ENCODE measurements around the gene PROZ. TPM values are rescaled to one million over a fixed set of nuclear protein-coding genes. Genes with fewer than 3 reads are reported as not detected.

The PROZ gene
- total RNA-seq, 2 experiments from 2014 or later: not detected

DNA sequence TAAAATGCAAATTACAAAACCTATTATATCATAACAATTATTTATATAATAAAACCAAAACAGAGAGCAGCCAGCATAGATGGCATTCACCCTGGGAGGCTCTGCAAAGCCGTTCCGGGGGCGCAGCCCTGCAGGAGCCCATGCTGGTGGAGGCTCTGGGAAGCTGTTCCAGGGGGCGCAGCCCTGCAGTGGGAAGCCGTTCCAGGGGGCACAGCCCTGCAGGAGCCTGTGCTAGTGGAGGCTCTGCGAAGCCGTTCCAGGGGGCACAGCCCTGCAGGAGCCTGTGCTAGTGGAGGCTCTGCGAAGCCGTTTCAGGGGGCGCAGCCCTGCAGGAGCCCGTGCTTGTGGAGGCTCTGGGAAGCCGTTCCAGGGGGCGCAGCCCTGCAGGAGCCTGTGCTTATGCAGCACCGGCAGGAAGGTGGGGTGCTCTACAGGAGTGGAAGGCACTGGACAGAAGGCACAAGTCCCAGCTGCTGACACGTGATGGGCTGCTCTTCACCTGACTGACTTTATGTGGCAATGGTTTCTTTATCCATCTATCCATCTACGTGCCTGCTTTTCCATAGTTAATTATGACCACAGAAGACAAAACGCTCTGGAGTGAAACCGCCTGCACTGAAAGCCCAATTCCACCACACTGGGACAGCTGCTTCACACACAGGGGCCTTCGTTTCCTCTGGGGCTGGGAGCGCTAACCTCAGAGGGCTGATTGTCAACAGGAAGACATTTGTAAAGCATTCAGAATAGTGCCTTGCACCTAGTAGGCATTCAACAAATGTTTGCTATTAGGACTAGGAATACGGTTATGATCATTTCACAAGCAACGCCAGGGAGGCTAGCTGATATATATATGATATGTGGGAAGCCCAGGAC is 26.4 kb downstream of the PROZ start:
- BruUV-seq (replicated peaks): no TSS peak
- Histone ChIP-seq H3K9me2 (ENCODE audit: insufficient read depth, low read length) (no peaks in the 10 kb centered on the region), H3K79me2 (ENCODE audit: insufficient read depth, low read depth, low read length) (no peaks in the 10 kb centered on the region), H3K4me2 (ENCODE audit: low read length) (no peak overlapping the region), H3K4me1 (ENCODE audit: insufficient read depth, low read length, poor library complexity, severe bottlenecking) (no peaks in the 10 kb centered on the region), H3K27ac (ENCODE audit: low read depth, low read length, poor library complexity, severe bottlenecking) (no peak overlapping the region), H3K4me3 (ENCODE audit: low read depth, low read length, poor library complexity, severe bottlenecking) (no peak overlapping the region), H3K9me3 (ENCODE audit: low read length) (no peaks in the 10 kb centered on the region), H4K20me1 (ENCODE audit: insufficient read depth, low read length) (no peaks in the 10 kb centered on the region), H2AFZ (ENCODE audit: low read length) (no peak overlapping the region), H3K36me3 (ENCODE audit: insufficient read depth, low read length) (peaks cover 36% of the 10 kb centered on the region)
- DNase-seq (ENCODE audit: low spot score): no peak
- POLR2A ChIA-PET: no interaction called here
- intact Hi-C loops (cut with micrococcal nuclease; ENCODE audit: unreplicated experiment): no loop called here
- CTCF ChIA-PET (ENCODE audit: unreplicated experiment): no interaction called here
- TF ChIP-seq, protein P1, sequence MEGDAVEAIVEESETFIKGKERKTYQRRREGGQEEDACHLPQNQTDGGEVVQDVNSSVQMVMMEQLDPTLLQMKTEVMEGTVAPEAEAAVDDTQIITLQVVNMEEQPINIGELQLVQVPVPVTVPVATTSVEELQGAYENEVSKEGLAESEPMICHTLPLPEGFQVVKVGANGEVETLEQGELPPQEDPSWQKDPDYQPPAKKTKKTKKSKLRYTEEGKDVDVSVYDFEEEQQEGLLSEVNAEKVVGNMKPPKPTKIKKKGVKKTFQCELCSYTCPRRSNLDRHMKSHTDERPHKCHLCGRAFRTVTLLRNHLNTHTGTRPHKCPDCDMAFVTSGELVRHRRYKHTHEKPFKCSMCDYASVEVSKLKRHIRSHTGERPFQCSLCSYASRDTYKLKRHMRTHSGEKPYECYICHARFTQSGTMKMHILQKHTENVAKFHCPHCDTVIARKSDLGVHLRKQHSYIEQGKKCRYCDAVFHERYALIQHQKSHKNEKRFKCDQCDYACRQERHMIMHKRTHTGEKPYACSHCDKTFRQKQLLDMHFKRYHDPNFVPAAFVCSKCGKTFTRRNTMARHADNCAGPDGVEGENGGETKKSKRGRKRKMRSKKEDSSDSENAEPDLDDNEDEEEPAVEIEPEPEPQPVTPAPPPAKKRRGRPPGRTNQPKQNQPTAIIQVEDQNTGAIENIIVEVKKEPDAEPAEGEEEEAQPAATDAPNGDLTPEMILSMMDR (conservative IDR thresholded peaks at IDR 0.05; ENCODE audit: low read length): no peak
- TF ChIP-seq EZH2phosphoT487 (IDR thresholded peaks at IDR 0.05; ENCODE audit: borderline replicate concordance, low read depth, low read length): no peak

DNA sequence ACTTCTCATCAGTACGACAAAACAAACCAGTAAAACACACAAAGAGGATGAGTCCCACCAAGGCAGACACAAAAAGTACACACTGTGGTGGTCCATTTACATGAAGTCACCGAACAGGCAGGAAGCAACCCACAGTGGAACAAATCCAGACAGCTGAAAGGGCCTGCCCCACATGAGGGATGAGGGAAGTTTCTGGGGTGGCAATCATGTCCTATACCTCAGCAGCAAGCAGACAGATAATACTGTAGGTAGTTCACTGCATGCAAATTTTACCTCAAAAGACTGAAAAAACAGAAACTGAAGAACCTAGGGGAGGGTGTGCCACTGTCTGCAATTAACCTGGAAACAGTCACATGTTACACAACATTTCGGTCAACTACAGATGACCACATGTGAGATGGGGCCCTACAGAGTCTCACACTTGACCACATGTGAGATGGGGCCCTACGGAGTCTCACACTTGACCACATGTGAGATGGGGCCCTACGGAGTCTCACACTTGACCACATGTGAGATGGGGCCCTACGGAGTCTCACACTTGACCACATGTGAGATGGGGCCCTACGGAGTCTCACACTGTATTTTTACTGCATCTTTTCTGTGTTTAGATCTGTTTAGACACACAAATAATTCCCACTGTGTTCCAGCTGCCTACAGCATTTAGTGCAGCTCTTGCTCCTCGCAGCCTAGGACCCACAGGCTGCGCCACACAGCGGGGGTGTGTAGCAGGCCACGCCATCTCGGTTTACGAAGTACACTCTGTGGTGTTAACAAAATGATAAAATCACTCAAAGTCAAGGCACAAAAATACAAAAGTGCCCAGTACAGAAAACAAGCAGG is 27.8 kb downstream of the PROZ start:
- Histone ChIP-seq H3K4me3 (ENCODE audit: low read depth, low read length, poor library complexity, severe bottlenecking) (no peak overlapping the region), H3K27ac (ENCODE audit: low read depth, low read length, poor library complexity, severe bottlenecking) (no peak overlapping the region), H3K4me1 (ENCODE audit: insufficient read depth, low read length, poor library complexity, severe bottlenecking) (no peaks in the 10 kb centered on the region), H3K4me2 (ENCODE audit: low read length) (no peak overlapping the region), H4K20me1 (ENCODE audit: insufficient read depth, low read length) (no peaks in the 10 kb centered on the region), H3K79me2 (ENCODE audit: insufficient read depth, low read depth, low read length) (no peaks in the 10 kb centered on the region), H3K36me3 (ENCODE audit: insufficient read depth, low read length) (peaks cover 32% of the 10 kb centered on the region), H3K9me3 (ENCODE audit: low read length) (no peaks in the 10 kb centered on the region), H2AFZ (ENCODE audit: low read length) (no peak overlapping the region), H3K9me2 (ENCODE audit: insufficient read depth, low read length) (no peaks in the 10 kb centered on the region)
- intact Hi-C loops (cut with micrococcal nuclease; ENCODE audit: unreplicated experiment): no loop called here
- CTCF ChIA-PET (ENCODE audit: unreplicated experiment): no interaction called here
- POLR2A ChIA-PET: no interaction called here
- BruUV-seq (replicated peaks): no TSS peak
- TF ChIP-seq, protein P1 (conservative IDR thresholded peaks at IDR 0.05; ENCODE audit: low read length): no peak
- TF ChIP-seq EZH2phosphoT487 (IDR thresholded peaks at IDR 0.05; ENCODE audit: borderline replicate concordance, low read depth, low read length): no peak
- no peak for DNase-seq (ENCODE audit: low spot score)
